ENCODE measurements around the gene RNF115. TPM values are rescaled to one million over a fixed set of nuclear protein-coding genes. Genes with fewer than 3 reads are reported as not detected.

RNF115 gene
- total RNA-seq, 1 experiment from 2014 or later = 15.2 TPM

- ChIA-PET POLR2A (ENCODE audit: unreplicated experiment) (interaction anchor here (0.6 to 1.1 kb wide), 2 partner anchors 21 to 74 kb away, joined by 3 to 7 read pairs; partner anchors contain the start of genes POLR3C and RNF115), CTCF (interaction anchor here (0.6 to 3.3 kb wide), 5 partner anchors 14 to 166 kb away, joined by 3 to 29 read pairs (median 10); partner anchors contain the start of genes LIX1L and PIAS3)
- peak within 1 kb of the TSS; percentile 54 for H3K9ac ChIP-seq (ENCODE audit: low read length)
- H2AFZ ChIP-seq (ENCODE audit: low read length) = peak within 1 kb of the TSS; percentile 73
- H4K20me1 ChIP-seq (ENCODE audit: low read length) = no peaks in the 10 kb centered on the region
- no peak for TF ChIP-seq EZH2 (IDR thresholded peaks at IDR 0.05; ENCODE audit: low read length, unreplicated experiment)
- peak; percentile 98 for TF ChIP-seq CTCF (conservative IDR thresholded peaks at IDR 0.05; ENCODE audit: low read depth, low read length)
- TF ChIP-seq EZH2phosphoT487 (IDR thresholded peaks at IDR 0.05; ENCODE audit: borderline replicate concordance, low read length) = no peak
- intact Hi-C loops (cut with micrococcal nuclease) = loop anchor here (1.0 kb wide), 2 partner anchors 46 to 168 kb away; no protein-coding TSS in a partner anchor
- H3K9me3 ChIP-seq (ENCODE audit: low read length) = no peaks in the 10 kb centered on the region
- H3K9me2 ChIP-seq (replicated peaks; ENCODE audit: low read length) = no peaks in the 10 kb centered on the region
- peaks cover 5% of the 10 kb centered on the region; the same call in 1 of the 2 replicates for H3K4me1 ChIP-seq (ENCODE audit: insufficient read depth, low read length)
- no peak within 1 kb of the TSS for H3K27ac ChIP-seq (ENCODE audit: low read length)
- no peaks in the 10 kb centered on the region for H3K27me3 ChIP-seq (ENCODE audit: low read length)
- no TSS peak for BruUV-seq (replicated peaks)
- H3K4me3 ChIP-seq (ENCODE audit: low read length) = peak within 1 kb of the TSS; percentile 66
- DNase-seq (peak; percentile 78), ATAC-seq (peak; percentile 77)
- H3K79me2 ChIP-seq (ENCODE audit: low read length) = no peaks in the 10 kb centered on the region
- no peaks in the 10 kb centered on the region for H3F3A ChIP-seq (ENCODE audit: low read length, unreplicated experiment)
- H3K4me2 ChIP-seq (ENCODE audit: low read length) = peak within 1 kb of the TSS; percentile 88
- peaks cover 38% of the 10 kb centered on the region for H3K36me3 ChIP-seq (ENCODE audit: low read depth, low read length)
Observed at GRCh38 chr1:145845514-145846161, 21.7 kb upstream of the RNF115 start, which contains the start of gene NUDT17. Gene NUDT17 (plus strand): TSS chr1:145845630. CDS start chr1:145845641, 11 bp downstream.

- H3K9me3 ChIP-seq (ENCODE audit: low read length) = no peaks in the 10 kb centered on the region
- H3K4me3 ChIP-seq (ENCODE audit: low read length) = peak overlapping the region; percentile 66
- TF ChIP-seq CTCF (conservative IDR thresholded peaks at IDR 0.05; ENCODE audit: low read depth, low read length) (no peak), EZH2phosphoT487 (IDR thresholded peaks at IDR 0.05; ENCODE audit: borderline replicate concordance, low read length) (no peak)
- H3K9ac ChIP-seq (ENCODE audit: low read length) = 0 out of 2 replicates have a peak overlapping the region, but pooled peaks have one; percentile 54
- DNase-seq = no peak
- H3K27ac ChIP-seq (ENCODE audit: low read length) = no peak overlapping the region
- peak overlapping the region; percentile 88 for H3K4me2 ChIP-seq (ENCODE audit: low read length)
- BruUV-seq (replicated peaks) = no TSS peak
- no peaks in the 10 kb centered on the region for H3K27me3 ChIP-seq (ENCODE audit: low read length)
- CTCF ChIA-PET = interaction anchor here (0.6 to 3.3 kb wide), 9 partner anchors 14 to 169 kb away, joined by 3 to 29 read pairs (median 6); partner anchors contain the start of genes LIX1L and PIAS3
- peaks cover 37% of the 10 kb centered on the region for H3K36me3 ChIP-seq (ENCODE audit: low read depth, low read length)
- no peaks in the 10 kb centered on the region for H3F3A ChIP-seq (ENCODE audit: low read length, unreplicated experiment)
- H4K20me1 ChIP-seq (ENCODE audit: low read length) = no peaks in the 10 kb centered on the region
- POLR2A ChIA-PET (ENCODE audit: unreplicated experiment) = interaction anchor here (0.6 to 1.1 kb wide), 2 partner anchors 21 to 35 kb away, joined by 3 to 4 read pairs; partner anchors contain the start of genes POLR3C and RNF115
- H3K79me2 ChIP-seq (ENCODE audit: low read length) = no peaks in the 10 kb centered on the region
- H3K9me2 ChIP-seq (replicated peaks; ENCODE audit: low read length) = no peaks in the 10 kb centered on the region
- peaks cover 5% of the 10 kb centered on the region; the same call in 1 of the 2 replicates for H3K4me1 ChIP-seq (ENCODE audit: insufficient read depth, low read length)
- ATAC-seq = peak; percentile 51
- intact Hi-C loops (cut with micrococcal nuclease) = loop anchor here (1.0 kb wide), 2 partner anchors 46 to 168 kb away; no protein-coding TSS in a partner anchor
- peak overlapping the region; percentile 73 for H2AFZ ChIP-seq (ENCODE audit: low read length)
Observed at GRCh38 chr1:145845144-145845513, 21.2 kb upstream of the RNF115 start.

All from PC-3 (cell line).